PFSK-1 (cell line): Measurements from ENCODE around the gene WDR38.

Experiments used
- FOXP2 ChIP-seq: optimal IDR thresholded peaks from 2 replicates; pipeline ENCODE3; 2011; ENCODE audit warnings: borderline replicate concordance, control low read depth, inconsistent platforms; ENCODE audit not compliant: insufficient read depth; ENCODE audit errors: extremely low read length, extremely low read depth
- POLR2AphosphoS5 ChIP-seq: IDR thresholded peaks from 2 replicates; pipeline ENCODE4 v1.6.1; 2012; ENCODE audit warnings: low read depth, mild to moderate bottlenecking, control low read depth, low read length, moderate library complexity
- SIN3A ChIP-seq: IDR thresholded peaks from 2 replicates; pipeline ENCODE4 v1.6.1; 2012; ENCODE audit warnings: mild to moderate bottlenecking, low read length, moderate library complexity, borderline replicate concordance; ENCODE audit not compliant: insufficient read depth
- TAF1 ChIP-seq: IDR thresholded peaks from 2 replicates; pipeline ENCODE4 v1.6.1; 2012; ENCODE audit warnings: low read length, control low read depth, borderline replicate concordance; ENCODE audit not compliant: insufficient read depth
- TF ChIP-seq, protein P1 (sequence below), 2 experiments: IDR thresholded peaks; 2 replicates each; pipeline versions ENCODE4 v1.6.1 to v1.8.0; 2011 to 2012; ENCODE audit warnings: low read depth in 2 of 2, low read length in 2 of 2, control low read depth in 1 of 2, inconsistent platforms in 1 of 2, mild to moderate bottlenecking in 1 of 2, moderate library complexity in 1 of 2; ENCODE audit not compliant: insufficient read depth in 1 of 2

WDR38 gene

DNA sequence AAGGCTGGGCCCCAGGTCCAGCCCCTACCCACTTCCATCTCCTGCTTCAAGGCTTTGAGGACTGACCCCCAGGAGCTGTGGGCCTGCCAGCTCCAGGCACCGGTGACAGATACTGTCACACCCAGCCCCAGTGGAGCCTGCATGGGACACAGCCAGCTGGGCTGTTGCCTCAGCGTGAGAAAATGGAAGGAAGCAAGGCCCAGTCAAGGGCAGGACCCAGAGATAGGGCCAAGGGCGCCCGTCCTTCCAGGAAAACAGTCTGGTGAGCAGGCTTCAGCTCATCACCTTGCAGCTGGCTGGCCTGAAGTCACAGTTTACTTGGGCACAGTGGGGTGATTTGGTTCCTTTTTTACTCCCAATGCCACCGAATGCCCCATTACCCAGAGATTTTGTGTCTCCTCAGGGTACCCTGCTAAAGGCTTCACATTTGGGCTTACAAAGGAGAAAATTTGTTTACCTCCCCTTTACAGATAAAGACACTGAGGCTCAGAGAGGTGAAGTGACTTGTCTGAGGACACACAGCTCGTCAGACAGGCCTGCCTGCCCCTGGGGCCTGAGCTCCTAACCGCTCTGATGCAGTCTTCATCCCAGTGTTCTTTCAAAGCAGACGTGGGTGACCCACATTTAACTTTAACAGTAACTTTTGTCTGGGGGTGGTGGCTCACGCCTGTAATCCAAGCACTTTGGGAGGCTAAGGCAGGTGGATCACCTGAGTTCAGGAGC is 21.5 kb upstream of the WDR38 start:
- TF ChIP-seq, protein P1, sequence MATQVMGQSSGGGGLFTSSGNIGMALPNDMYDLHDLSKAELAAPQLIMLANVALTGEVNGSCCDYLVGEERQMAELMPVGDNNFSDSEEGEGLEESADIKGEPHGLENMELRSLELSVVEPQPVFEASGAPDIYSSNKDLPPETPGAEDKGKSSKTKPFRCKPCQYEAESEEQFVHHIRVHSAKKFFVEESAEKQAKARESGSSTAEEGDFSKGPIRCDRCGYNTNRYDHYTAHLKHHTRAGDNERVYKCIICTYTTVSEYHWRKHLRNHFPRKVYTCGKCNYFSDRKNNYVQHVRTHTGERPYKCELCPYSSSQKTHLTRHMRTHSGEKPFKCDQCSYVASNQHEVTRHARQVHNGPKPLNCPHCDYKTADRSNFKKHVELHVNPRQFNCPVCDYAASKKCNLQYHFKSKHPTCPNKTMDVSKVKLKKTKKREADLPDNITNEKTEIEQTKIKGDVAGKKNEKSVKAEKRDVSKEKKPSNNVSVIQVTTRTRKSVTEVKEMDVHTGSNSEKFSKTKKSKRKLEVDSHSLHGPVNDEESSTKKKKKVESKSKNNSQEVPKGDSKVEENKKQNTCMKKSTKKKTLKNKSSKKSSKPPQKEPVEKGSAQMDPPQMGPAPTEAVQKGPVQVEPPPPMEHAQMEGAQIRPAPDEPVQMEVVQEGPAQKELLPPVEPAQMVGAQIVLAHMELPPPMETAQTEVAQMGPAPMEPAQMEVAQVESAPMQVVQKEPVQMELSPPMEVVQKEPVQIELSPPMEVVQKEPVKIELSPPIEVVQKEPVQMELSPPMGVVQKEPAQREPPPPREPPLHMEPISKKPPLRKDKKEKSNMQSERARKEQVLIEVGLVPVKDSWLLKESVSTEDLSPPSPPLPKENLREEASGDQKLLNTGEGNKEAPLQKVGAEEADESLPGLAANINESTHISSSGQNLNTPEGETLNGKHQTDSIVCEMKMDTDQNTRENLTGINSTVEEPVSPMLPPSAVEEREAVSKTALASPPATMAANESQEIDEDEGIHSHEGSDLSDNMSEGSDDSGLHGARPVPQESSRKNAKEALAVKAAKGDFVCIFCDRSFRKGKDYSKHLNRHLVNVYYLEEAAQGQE (IDR thresholded peaks at IDR 0.05; ENCODE audit: insufficient read depth in 1 of 2, low read depth in 2 of 2, low read length in 2 of 2) = no peak
- no peak for TF ChIP-seq POLR2AphosphoS5
- TF ChIP-seq TAF1 = no peak
- no peak for TF ChIP-seq FOXP2
- TF ChIP-seq SIN3A = no peak

DNA sequence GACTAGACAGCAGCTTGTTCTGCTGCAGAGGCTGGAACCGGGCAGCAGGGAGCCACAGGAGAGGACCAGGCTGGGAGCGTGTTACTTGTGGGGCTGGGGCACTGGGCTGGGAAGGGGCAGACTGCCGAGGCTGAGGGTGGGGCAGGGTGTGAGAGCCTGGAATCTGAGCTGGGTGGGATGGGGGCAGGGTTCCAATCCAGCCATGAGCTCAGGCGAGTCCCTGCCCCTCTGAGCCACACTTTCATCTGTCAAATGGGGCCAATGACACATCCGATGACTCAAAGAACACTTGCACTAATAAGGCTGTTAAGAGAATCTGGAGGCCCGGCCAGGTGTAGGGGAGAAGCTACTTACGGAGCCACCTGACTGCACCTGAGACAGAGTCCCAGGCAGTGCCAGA is 18.7 kb upstream of the WDR38 start:
- TF ChIP-seq TAF1 = no peak
- TF ChIP-seq FOXP2 = no peak
- TF ChIP-seq, protein P1 (IDR thresholded peaks at IDR 0.05; ENCODE audit: insufficient read depth in 1 of 2, low read depth in 2 of 2, low read length in 2 of 2) = no peak
- no peak for TF ChIP-seq POLR2AphosphoS5
- TF ChIP-seq SIN3A = no peak

DNA sequence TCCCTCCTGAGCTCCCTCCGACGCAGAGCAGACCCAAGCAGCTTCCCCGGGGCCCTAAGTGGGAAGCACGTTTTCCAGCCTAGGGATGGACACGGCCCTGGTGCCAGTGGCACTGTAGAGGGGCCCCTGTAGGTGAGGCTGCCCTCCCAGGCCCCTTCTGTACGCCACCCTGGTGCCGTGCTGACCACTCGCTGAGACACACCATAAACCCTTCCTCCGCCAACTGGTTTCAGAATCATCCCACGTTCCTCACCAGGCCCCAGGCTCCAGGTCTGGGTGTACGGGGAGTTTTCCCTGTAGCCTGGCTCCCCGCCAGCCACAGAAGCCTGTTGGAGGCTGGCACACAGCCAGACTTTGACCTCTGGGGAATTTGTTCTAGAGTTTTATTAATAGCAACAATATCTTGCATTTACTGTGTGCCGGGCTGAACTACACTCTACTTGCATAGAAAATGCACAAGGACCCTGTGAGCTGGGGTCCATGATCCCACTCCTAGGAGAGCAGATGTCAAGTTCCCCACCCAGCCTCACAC is 18.2 kb upstream of the WDR38 start:
- no peak for TF ChIP-seq FOXP2
- TF ChIP-seq TAF1 = no peak
- TF ChIP-seq, protein P1 (IDR thresholded peaks at IDR 0.05; ENCODE audit: insufficient read depth in 1 of 2, low read depth in 2 of 2, low read length in 2 of 2) = no peak
- no peak for TF ChIP-seq POLR2AphosphoS5
- TF ChIP-seq SIN3A = no peak

DNA sequence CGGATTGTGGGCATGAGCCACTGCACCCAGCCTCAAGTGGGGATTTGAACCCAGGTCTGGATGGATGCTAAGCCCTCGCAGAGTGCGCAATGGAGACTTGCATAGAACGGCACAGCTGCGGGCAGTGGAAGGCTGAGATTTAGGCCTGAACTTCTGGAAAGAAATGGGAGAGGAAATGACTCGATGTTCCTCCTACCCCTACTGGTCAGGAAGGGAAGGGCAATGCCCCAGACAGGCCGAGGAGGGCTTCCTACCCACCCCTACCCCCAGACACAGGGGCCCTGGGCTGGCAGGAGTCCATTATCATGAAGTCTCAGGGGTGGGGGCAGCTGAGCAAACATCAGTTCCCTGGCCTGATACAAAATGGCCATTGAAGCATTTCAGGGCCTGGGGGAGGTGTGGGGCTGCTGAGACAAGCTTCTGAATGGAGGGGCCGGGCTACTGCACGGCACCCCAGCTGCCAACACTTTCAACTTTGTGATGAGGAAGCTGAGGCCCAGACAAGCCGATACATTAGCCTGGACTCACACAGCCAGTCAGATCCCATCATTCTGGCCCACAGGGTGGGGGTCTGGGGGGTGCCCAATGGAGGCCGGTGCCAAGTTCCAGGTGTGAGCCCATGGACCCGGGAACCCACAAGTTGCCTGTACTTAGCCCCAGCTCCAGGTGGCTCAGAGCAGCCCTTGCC is 13.5 kb upstream of the WDR38 start:
- TF ChIP-seq FOXP2 = no peak
- no peak for TF ChIP-seq TAF1
- TF ChIP-seq SIN3A = no peak
- TF ChIP-seq, protein P1 (IDR thresholded peaks at IDR 0.05; ENCODE audit: insufficient read depth in 1 of 2, low read depth in 2 of 2, low read length in 2 of 2) = no peak
- no peak for TF ChIP-seq POLR2AphosphoS5
